GM23248 (cell line): ENCODE results near the gene COX19.

Experiments used
- EZH2 ChIP-seq: fragments of 200-600 bp; sonication (generic); IDR thresholded peaks from 2 replicates; pipeline ENCODE4 v1.6.1; 2018; ENCODE audit warnings: antibody characterized with exemption, mild to moderate bottlenecking; ENCODE audit not compliant: insufficient read depth, poor library complexity, severe bottlenecking
- EZH2phosphoT487 ChIP-seq: fragments of 200-600 bp; sonication (generic); IDR thresholded peaks from 2 replicates; pipeline ENCODE4 v1.6.1; 2018; ENCODE audit warnings: antibody characterized with exemption, moderate library complexity, mild to moderate bottlenecking, low read depth; ENCODE audit not compliant: insufficient read depth

DNA sequence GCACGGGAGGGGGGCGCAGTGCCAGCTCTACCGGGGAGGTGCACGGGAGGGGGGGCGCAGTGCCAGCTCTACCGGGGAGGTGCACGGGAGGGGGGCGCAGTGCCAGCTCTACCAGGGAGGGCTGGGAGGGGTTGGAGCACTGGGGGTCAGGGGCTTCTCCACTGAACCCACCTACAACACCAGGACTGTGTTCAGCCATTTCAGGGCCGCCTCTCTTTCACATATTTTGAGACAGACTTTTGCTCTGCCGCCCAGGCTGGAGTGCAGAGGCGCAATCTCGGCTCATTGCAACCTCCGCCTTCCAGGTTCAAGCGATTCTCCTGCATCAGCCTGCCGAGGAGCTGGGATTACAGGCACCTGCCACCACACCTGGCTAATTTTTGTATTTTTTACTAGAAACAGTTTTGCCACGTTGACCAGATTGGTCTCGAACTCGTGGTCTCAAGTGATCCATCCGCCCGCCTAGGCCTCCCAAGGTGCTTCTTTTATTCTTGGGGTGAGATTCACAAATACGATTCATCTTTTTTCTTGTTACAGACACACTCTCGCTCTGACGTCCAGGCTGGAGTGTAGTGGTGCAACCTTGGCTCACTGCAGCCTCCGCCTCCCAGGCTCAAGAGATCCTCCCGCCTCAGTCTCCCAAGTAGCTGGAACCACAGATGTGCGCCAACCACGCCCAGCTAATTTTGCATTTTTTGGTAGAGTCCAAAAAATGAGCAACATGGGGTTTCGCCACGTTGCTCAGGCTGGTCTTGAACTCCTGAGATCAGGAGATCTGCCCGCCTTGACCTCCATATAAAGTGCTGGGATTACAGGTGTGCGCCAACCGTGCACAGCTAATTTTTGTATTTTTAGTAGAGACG lies 57.9 kb downstream of the COX19 start:
- TF ChIP-seq EZH2phosphoT487: no peak
- no peak for TF ChIP-seq EZH2
